Lower lobe of right lung (tissue), 2 donors: ENCODE measurements around the gene SMTNL1. TPM values are rescaled to one million over a fixed set of nuclear protein-coding genes. Genes with fewer than 3 reads are reported as not detected.

Source experiments
- ATAC-seq, 2 donors: fragments of 200-7000 bp; cut with Tn5 transposase; one replicate each; pipeline ENCODE4 v1.9.1; 2020 to 2022; ENCODE audit warnings: mild to moderate bottlenecking in 2 of 2, moderate library complexity in 2 of 2
- DNase-seq: peaks from one replicate; pipeline ENCODE4 v3.0.0-alpha.2; 2020
- H3K27ac ChIP-seq: fragments of 200-600 bp; one replicate; pipeline ENCODE4 v1.8.0; 2022
- H3K27me3 ChIP-seq: fragments of 200-600 bp; one replicate; pipeline ENCODE4 v1.8.0; 2022; ENCODE audit warnings: low read depth
- H3K36me3 ChIP-seq: fragments of 200-600 bp; one replicate; pipeline ENCODE4 v1.8.0; 2022; ENCODE audit warnings: mild to moderate bottlenecking
- H3K4me1 ChIP-seq: fragments of 200-600 bp; one replicate; pipeline ENCODE4 v1.8.0; 2022
- H3K4me3 ChIP-seq: fragments of 200-600 bp; one replicate; pipeline ENCODE4 v1.8.0; 2022; ENCODE audit warnings: mild to moderate bottlenecking
- H3K9me3 ChIP-seq: fragments of 200-600 bp; one replicate; pipeline ENCODE4 v1.8.0; 2022
- intact Hi-C: fragments of 100-400 bp; cut with DNase I; formaldehyde crosslinking; loops from one replicate; pipeline ENCODE4 v1.11.0; 2022
- total RNA-seq: library from RNA; stranded (reverse); fragmentation: NEBNext Ultra II Directional; extraction: Animal tissue kit (Norgen Biotek cat#: 25700); gene quantifications from one replicate; pipeline ENCODE4 v1.2.1, GENCODE V29; 2021
- TF ChIP-seq, protein P1 (sequence below): fragments of 200-600 bp; IDR thresholded peaks from one replicate; pipeline ENCODE4 v1.8.0; 2022; ENCODE audit warnings: antibody characterized with exemption, mild to moderate bottlenecking
- donor health status: DM: no; HTN: yes; CAD: no; lungs with severe emphysema.

SMTNL1 gene
- total RNA-seq, 1 donor from 2014 or later = not detected

DNA sequence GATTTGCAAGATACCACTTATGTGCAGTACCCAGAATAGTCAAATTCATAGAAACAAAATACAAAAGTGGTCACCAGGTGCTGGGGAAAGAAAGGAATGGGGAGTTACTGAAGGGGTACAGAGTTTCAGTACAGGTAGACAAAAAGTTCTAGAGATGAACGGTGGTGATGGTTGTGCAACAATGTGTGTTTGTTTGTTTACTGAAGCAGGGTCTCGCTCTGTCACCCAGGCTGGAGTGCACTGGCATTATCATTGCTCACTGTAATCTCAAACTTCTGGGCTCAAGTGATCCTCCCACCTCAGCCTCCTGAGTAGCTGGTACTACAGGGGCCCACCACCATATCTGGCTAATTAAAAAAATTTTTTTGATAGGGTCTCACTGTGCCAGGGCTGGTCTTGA lies 18.0 kb downstream of the SMTNL1 start:
- TF ChIP-seq, protein P1, sequence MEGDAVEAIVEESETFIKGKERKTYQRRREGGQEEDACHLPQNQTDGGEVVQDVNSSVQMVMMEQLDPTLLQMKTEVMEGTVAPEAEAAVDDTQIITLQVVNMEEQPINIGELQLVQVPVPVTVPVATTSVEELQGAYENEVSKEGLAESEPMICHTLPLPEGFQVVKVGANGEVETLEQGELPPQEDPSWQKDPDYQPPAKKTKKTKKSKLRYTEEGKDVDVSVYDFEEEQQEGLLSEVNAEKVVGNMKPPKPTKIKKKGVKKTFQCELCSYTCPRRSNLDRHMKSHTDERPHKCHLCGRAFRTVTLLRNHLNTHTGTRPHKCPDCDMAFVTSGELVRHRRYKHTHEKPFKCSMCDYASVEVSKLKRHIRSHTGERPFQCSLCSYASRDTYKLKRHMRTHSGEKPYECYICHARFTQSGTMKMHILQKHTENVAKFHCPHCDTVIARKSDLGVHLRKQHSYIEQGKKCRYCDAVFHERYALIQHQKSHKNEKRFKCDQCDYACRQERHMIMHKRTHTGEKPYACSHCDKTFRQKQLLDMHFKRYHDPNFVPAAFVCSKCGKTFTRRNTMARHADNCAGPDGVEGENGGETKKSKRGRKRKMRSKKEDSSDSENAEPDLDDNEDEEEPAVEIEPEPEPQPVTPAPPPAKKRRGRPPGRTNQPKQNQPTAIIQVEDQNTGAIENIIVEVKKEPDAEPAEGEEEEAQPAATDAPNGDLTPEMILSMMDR = no peak
- ATAC-seq = no peak
- no peaks in the 10 kb centered on the region for H3K27me3 ChIP-seq
- intact Hi-C loops = no loop called here
- peaks cover 100% of the 10 kb centered on the region for H3K36me3 ChIP-seq
- H3K27ac ChIP-seq = no peak overlapping the region
- no peak for DNase-seq
- no peaks in the 10 kb centered on the region for H3K9me3 ChIP-seq
- no peaks in the 10 kb centered on the region for H3K4me1 ChIP-seq
- no peak overlapping the region for H3K4me3 ChIP-seq

DNA sequence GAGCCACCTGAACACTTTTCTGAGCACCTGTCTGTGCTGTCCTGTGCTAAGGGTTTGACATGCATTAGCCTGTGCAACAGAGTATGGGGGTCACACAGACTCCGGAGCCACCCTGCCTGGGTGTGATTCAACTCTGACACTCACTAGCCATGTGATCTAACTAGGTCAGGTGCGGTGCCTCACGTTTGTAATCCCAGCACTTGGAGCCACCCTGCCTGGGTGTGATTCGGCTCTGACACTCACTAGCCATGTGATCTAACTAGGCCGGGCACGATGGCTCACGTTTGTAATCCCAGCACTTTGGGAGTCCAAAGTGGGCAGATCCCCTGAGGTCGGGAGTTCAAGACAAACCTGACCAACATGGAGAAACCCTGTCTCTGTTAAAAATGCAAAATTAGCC lies 18.6 kb downstream of the SMTNL1 start:
- no peak overlapping the region for H3K27ac ChIP-seq
- intact Hi-C loops = no loop called here
- H3K27me3 ChIP-seq = no peaks in the 10 kb centered on the region
- H3K4me1 ChIP-seq = no peaks in the 10 kb centered on the region
- no peak overlapping the region for H3K4me3 ChIP-seq
- DNase-seq (no peak), ATAC-seq (peak in 1 of 2 donors; percentile 17)
- no peaks in the 10 kb centered on the region for H3K9me3 ChIP-seq
- TF ChIP-seq, protein P1 = no peak
- H3K36me3 ChIP-seq = peaks cover 93% of the 10 kb centered on the region

DNA sequence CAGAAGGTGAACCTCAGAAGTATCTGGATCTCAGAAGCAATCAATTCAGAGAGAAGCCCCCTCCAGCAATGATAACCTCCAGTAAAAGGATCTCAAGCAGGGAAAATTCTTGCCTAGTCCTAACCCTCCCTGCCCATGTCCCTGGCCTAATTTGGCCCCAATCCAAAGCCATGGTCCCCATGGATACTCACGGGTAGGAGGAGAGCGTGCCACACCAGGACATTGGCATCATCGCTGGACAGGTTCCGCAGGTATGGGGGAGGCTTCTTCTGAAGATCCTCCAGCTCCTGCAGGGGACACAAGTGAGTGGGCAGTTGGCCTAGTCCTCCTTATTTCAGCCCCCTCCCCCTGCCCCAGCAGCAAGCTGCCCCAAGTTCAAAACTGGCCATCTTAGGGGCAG lies 22.8 kb downstream of the SMTNL1 start:
- Histone ChIP-seq H3K4me1 (peaks cover 13% of the 10 kb centered on the region), H3K36me3 (peaks cover 52% of the 10 kb centered on the region), H3K27me3 (no peaks in the 10 kb centered on the region), H3K9me3 (no peaks in the 10 kb centered on the region), H3K27ac (no peak overlapping the region), H3K4me3 (no peak overlapping the region)
- TF ChIP-seq, protein P1 = no peak
- intact Hi-C loops = no loop called here
- ATAC-seq (no peak), DNase-seq (no peak)

DNA sequence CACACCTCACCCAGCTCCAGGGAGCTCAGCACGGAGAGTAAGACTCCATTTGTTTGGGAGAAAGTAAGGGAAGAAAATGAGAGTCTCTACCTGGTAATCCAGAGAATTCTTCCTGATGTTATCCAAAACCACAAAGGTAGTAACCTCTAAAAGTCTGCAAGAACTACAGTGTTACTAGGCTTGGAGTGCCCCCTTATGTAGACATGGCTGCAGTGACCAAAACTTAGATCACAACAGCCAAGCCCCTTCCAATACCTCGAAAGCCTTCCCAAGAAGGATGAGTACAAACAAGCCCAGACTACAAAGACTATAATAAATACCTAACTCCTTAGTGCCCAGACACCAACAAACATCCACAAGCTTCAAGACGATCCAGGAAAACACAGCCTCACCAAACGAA lies 25.2 kb downstream of the SMTNL1 start:
- no peak overlapping the region for H3K27ac ChIP-seq

DNA sequence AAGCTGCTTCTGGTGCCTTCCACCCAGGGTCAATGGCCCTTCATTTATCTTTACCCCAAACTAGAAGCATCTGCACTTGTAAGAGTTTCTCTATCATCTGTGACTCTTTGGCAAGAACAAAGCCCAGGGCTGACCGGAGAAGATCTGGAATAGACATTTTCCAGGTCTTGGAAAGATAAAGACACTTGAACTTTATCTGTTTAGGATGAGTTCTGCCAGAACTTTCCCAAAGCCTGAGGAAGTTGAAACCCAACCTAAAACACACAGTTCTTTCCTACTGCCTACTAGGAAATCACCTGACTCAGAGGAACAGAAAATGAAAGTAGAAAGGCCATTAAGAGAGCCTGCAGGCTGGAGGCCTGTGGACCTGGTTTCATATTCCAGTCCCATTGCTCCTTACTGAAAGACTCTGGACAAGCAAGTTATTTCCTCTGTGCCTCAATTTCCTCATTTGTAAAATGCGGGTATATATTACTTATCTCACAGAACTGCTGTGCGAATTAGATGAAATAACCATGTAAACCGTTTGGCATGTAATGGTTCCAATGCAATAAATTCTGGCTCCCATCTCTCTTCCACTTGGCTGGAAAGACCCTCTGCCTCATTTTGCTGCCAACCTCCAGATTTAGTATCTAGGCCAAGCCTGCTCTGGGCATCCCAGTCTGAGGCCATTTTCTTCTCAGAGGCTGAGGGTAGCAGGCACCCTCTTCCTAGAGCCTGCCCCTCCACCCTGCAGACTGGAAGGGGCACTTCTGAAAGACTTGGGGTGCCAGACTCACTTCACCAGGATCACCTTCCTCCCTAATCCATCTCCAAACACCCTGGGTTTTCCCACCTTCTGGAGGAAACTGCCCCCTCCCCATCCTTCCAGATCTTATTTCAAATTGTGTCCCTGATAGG lies 28.9 kb downstream of the SMTNL1 start:
- peak; percentile 55 to 74 for ATAC-seq
- TF ChIP-seq, protein P1 = no peak
- intact Hi-C loops = loop anchor here (5.0 kb wide), 1 partner anchor 76 kb away; no protein-coding TSS in a partner anchor
- Histone ChIP-seq H3K4me3 (peak overlapping the region; percentile 98), H3K4me1 (peaks cover 42% of the 10 kb centered on the region), H3K27ac (peak overlapping the region; percentile 87), H3K27me3 (no peaks in the 10 kb centered on the region), H3K36me3 (no peaks in the 10 kb centered on the region), H3K9me3 (no peaks in the 10 kb centered on the region)
- DNase-seq = no peak

More for the DNA sequence above, 25.2 kb downstream of the SMTNL1 start:
- H3K36me3 ChIP-seq = peaks cover 28% of the 10 kb centered on the region
- intact Hi-C loops = no loop called here
- TF ChIP-seq, protein P1 = no peak
- H3K4me1 ChIP-seq = peaks cover 28% of the 10 kb centered on the region
- DNase-seq (no peak), ATAC-seq (no peak)
- H3K4me3 ChIP-seq = no peak overlapping the region
- H3K27me3 ChIP-seq = no peaks in the 10 kb centered on the region
- no peaks in the 10 kb centered on the region for H3K9me3 ChIP-seq
